Fibroblast of pulmonary artery (primary cell): ENCODE data around the gene HHAT.

ENCODE experiments used
- DNase-seq: peaks from one replicate; pipeline ENCODE4 v3.0.0-alpha.2; 2010; ENCODE audit warnings: low read depth
- H3K4me3 ChIP-seq: replicated peaks from 2 replicates; pipeline ENCODE4 v1.5.1; 2011; ENCODE audit warnings: low read depth, mild to moderate bottlenecking, control low read depth, low read length, moderate library complexity
- CTCF ChIP-seq: IDR thresholded peaks from 2 replicates; pipeline ENCODE4 v1.5.1; 2011; ENCODE audit warnings: mild to moderate bottlenecking, control low read depth, low read length, inconsistent platforms; ENCODE audit errors: missing control alignments

The HHAT gene

GRCh38 chr1:210600421-210601159 lies 271.9 kb downstream of the HHAT start:
- no peak overlapping the region for H3K4me3 ChIP-seq
- no peak for TF ChIP-seq CTCF
- DNase-seq: no peak

- H3K4me3 ChIP-seq: no peak overlapping the region
- no peak for TF ChIP-seq CTCF
- DNase-seq: no peak
These were observed 274.4 kb downstream of the HHAT start for GRCh38 chr1:210603123-210603522.

- H3K4me3 ChIP-seq: no peak overlapping the region
- no peak for TF ChIP-seq CTCF
- no peak for DNase-seq
These were observed 276.4 kb downstream of the HHAT start for GRCh38 chr1:210605099-210605498.

- DNase-seq: no peak
- TF ChIP-seq CTCF: no peak
- no peak overlapping the region for H3K4me3 ChIP-seq
These were observed 278.7 kb downstream of the HHAT start for GRCh38 chr1:210607361-210607760.

- DNase-seq: no peak
- no peak overlapping the region for H3K4me3 ChIP-seq
- no peak for TF ChIP-seq CTCF
These were observed 280.1 kb downstream of the HHAT start for GRCh38 chr1:210608767-210609166.

- H3K4me3 ChIP-seq: no peak overlapping the region
- no peak for TF ChIP-seq CTCF
- no peak for DNase-seq
These were observed 287.7 kb downstream of the HHAT start for GRCh38 chr1:210616356-210616755.

- DNase-seq: no peak
These were observed 288.6 kb downstream of the HHAT start for GRCh38 chr1:210617293-210617692.

More at GRCh38 chr1:210617293-210617692, 288.6 kb downstream of the HHAT start:
- no peak for TF ChIP-seq CTCF
- H3K4me3 ChIP-seq: no peak overlapping the region
